IgD-negative memory B cell (primary cell): ENCODE results near the gene DIP2B. TPM values are rescaled to one million over a fixed set of nuclear protein-coding genes. Genes with fewer than 3 reads are reported as not detected.

Experiments
- H3K27ac Mint-ChIP-seq, 3 donors: one replicate each; pipeline ENCODE4 v1.8.0; 2020 to 2022; ENCODE audit warnings: mild to moderate bottlenecking in 3 of 3, mixed read lengths in 3 of 3, moderate library complexity in 1 of 3
- H3K27me3 Mint-ChIP-seq: one replicate; pipeline ENCODE4 v1.8.0; 2021; ENCODE audit warnings: mixed read lengths
- H3K36me3 Mint-ChIP-seq: one replicate; pipeline ENCODE4 v1.8.0; 2020; ENCODE audit warnings: mild to moderate bottlenecking, mixed read lengths
- H3K4me1 Mint-ChIP-seq, 3 donors: one replicate each; pipeline ENCODE4 v1.8.0; 2020 to 2022; ENCODE audit warnings: mixed read lengths in 3 of 3, mild to moderate bottlenecking in 1 of 3
- H3K4me3 Mint-ChIP-seq, 4 donors: one replicate each; pipeline ENCODE4 v1.8.0; 2020 to 2022; ENCODE audit warnings: mild to moderate bottlenecking in 4 of 4, mixed read lengths in 4 of 4, moderate library complexity in 3 of 4
- H3K9me3 Mint-ChIP-seq, 3 donors: one replicate each; pipeline ENCODE4 v1.8.0; 2020 to 2021; ENCODE audit warnings: mixed read lengths in 3 of 3, mild to moderate bottlenecking in 1 of 3
- polyA plus RNA-seq: library from polyadenylated mRNA; unstranded; fragments of 300-500 nt; fragmentation: Illumina TruSeq; gene quantifications from one replicate; pipeline ENCODE4 v1.2.3, GENCODE V29; 2021

The DIP2B gene
- polyA plus RNA-seq, 1 donor from 2014 or later: 16.4 TPM

DNA sequence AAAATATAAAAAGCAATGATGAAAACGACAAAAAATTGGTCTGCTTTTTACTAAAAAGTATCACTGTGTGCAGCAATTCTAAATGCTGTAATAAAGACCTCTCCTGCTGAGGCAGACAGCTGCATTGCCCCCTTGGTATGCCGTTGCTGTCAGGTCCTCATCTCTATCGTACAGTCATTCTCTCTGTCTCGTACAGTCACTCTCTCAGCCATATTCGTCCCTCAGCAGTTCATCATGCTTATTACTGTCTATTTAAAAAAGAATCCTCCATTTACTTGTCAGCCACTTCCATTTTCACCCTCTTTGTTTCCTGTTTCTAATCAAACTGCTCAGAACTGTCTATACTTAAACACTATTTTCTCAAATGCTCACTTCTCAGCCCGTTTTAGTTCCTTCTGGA, 123.6 kb downstream of the DIP2B start:
- H3K36me3 Mint-ChIP-seq: peaks cover 8% of the 10 kb centered on the region
- H3K27ac Mint-ChIP-seq: no peak overlapping the region
- H3K4me1 Mint-ChIP-seq: peaks cover 25 to 27% (median 27%) of the 10 kb centered on the region in 3 donors
- no peaks in the 10 kb centered on the region for H3K9me3 Mint-ChIP-seq
- no peak overlapping the region for H3K4me3 Mint-ChIP-seq
- no peaks in the 10 kb centered on the region for H3K27me3 Mint-ChIP-seq

DNA sequence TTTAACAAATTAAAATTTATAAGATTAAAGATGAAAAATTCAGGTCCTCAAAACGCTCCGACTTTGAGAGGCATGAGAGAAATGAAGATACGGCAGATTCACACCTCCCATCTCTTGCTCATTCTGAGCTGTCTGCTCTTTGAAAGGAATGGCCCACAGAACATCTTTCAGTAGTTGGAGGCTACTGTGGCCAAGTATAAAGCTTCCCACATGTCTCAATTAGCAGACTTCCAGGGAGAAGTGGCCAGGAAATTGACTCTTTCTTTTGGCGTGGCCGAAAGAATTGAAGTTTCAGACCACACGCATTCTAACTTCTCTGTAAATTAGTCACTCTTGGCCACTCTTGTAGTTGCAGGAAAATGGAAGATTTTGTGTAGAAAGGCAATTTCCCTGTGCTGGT, 129.2 kb downstream of the DIP2B start:
- Mint-ChIP-seq H3K4me3 (no peak overlapping the region), H3K4me1 (peaks cover 11 to 26% (median 23%) of the 10 kb centered on the region in 3 donors), H3K27me3 (no peaks in the 10 kb centered on the region), H3K36me3 (peaks cover 2% of the 10 kb centered on the region), H3K27ac (no peak overlapping the region), H3K9me3 (no peaks in the 10 kb centered on the region)

GRCh38 chr12:50634379-50634778, 129.6 kb downstream of the DIP2B start:
- Mint-ChIP-seq H3K27ac (peak overlapping the region in 1 of 3 donors; percentile 65), H3K4me3 (no peak overlapping the region), H3K36me3 (peaks cover 2% of the 10 kb centered on the region), H3K4me1 (peaks cover 11 to 26% (median 23%) of the 10 kb centered on the region in 3 donors), H3K9me3 (no peaks in the 10 kb centered on the region), H3K27me3 (no peaks in the 10 kb centered on the region)

DNA sequence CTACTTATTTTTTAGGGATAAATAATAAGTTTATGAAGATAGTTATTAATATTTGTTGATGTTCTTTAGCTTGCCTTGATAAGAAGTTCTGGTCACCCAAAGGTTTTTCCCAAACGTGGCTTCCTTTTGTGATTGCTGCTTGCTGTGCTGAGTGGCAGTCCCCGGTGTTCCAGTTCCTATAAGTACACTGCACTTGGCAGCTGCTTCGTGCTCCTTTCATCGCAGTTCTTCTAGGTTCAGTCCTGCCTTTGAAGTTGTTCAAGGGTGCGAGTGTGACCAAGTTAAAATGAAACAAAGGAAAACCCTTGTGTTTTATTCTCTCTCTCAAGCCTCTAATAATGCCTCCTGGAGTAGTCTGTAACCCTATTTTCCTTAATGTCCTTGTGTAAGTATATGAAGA, 130.6 kb downstream of the DIP2B start:
- peak overlapping the region in 1 of 3 donors; percentile 65 for H3K27ac Mint-ChIP-seq
- peaks cover 13 to 27% (median 26%) of the 10 kb centered on the region in 3 donors for H3K4me1 Mint-ChIP-seq
- no peak overlapping the region for H3K4me3 Mint-ChIP-seq
- H3K36me3 Mint-ChIP-seq: peaks cover 2% of the 10 kb centered on the region
- no peaks in the 10 kb centered on the region for H3K9me3 Mint-ChIP-seq
- no peaks in the 10 kb centered on the region for H3K27me3 Mint-ChIP-seq

GRCh38 chr12:50635857-50636256, 131.1 kb downstream of the DIP2B start:
- H3K27me3 Mint-ChIP-seq: no peaks in the 10 kb centered on the region
- no peak overlapping the region for H3K27ac Mint-ChIP-seq
- H3K4me3 Mint-ChIP-seq: no peak overlapping the region
- H3K9me3 Mint-ChIP-seq: no peaks in the 10 kb centered on the region
- peaks cover 13 to 27% (median 26%) of the 10 kb centered on the region in 3 donors for H3K4me1 Mint-ChIP-seq
- peaks cover under 1% of the 10 kb centered on the region for H3K36me3 Mint-ChIP-seq

DNA sequence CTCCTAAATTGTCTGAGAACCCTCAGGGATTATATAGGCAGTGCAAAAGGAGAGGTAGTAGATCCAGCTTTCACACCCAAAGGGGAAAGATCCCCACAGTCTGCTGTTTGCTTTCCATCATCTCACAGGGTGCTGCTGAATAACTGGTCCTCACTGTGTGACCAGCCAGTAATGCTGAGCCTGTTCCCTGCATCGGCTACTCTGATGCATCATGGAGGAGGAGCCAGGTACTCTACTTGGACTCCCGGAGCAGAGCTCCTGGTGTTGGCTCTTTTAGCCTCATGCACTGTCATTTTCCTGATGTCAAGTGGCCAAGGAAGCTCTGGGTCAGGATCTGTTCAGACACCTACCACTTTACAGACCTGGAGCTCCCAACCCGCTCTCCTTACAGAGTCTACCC, 131.7 kb downstream of the DIP2B start:
- H3K36me3 Mint-ChIP-seq: no peaks in the 10 kb centered on the region
- no peak overlapping the region for H3K4me3 Mint-ChIP-seq
- peak overlapping the region in 2 of 3 donors; percentile 15 to 33 for H3K27ac Mint-ChIP-seq
- peaks cover 15 to 29% (median 26%) of the 10 kb centered on the region in 3 donors for H3K4me1 Mint-ChIP-seq
- H3K9me3 Mint-ChIP-seq: no peaks in the 10 kb centered on the region
- no peaks in the 10 kb centered on the region for H3K27me3 Mint-ChIP-seq

- H3K4me3 Mint-ChIP-seq: no peak overlapping the region
- peak overlapping the region; percentile 15 to 82 (median 63) for H3K27ac Mint-ChIP-seq
- H3K27me3 Mint-ChIP-seq: no peaks in the 10 kb centered on the region
- H3K36me3 Mint-ChIP-seq: no peaks in the 10 kb centered on the region
- no peaks in the 10 kb centered on the region for H3K9me3 Mint-ChIP-seq
- peaks cover 15 to 28% (median 24%) of the 10 kb centered on the region in 3 donors for H3K4me1 Mint-ChIP-seq
Observed at GRCh38 chr12:50637870-50638481, 133.2 kb downstream of the DIP2B start.

DNA sequence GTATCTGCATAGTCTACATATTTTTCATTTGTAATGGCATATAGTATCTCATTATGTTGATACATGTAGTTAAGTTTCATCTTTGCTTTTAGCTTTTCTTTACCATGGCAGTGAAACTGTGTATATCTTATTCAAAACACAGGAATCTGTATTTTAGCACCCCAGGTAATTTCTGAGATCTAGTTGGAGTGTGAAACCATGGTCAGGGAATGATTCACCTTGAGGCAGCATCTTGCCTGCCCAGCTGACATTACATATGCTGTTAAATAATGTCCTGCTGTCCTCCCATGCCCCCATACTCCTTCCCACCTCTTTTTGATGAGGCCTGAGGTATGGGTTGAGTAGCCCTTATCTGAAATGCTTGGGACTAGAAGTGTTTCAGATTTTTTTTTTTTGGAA, 133.7 kb downstream of the DIP2B start:
- no peak overlapping the region for H3K4me3 Mint-ChIP-seq
- no peaks in the 10 kb centered on the region for H3K9me3 Mint-ChIP-seq
- no peaks in the 10 kb centered on the region for H3K36me3 Mint-ChIP-seq
- no peak overlapping the region for H3K27ac Mint-ChIP-seq
- H3K27me3 Mint-ChIP-seq: no peaks in the 10 kb centered on the region
- H3K4me1 Mint-ChIP-seq: peaks cover 15 to 26% (median 24%) of the 10 kb centered on the region in 3 donors

- no peak overlapping the region for H3K4me3 Mint-ChIP-seq
- H3K27ac Mint-ChIP-seq: no peak overlapping the region
- no peaks in the 10 kb centered on the region for H3K9me3 Mint-ChIP-seq
- peaks cover 10 to 20% (median 17%) of the 10 kb centered on the region in 3 donors for H3K4me1 Mint-ChIP-seq
- no peaks in the 10 kb centered on the region for H3K36me3 Mint-ChIP-seq
- H3K27me3 Mint-ChIP-seq: no peaks in the 10 kb centered on the region
Observed at GRCh38 chr12:50639721-50640120, 134.9 kb downstream of the DIP2B start.

GRCh38 chr12:50640321-50640939, 135.6 kb downstream of the DIP2B start:
- no peaks in the 10 kb centered on the region for H3K36me3 Mint-ChIP-seq
- no peaks in the 10 kb centered on the region for H3K9me3 Mint-ChIP-seq
- no peak overlapping the region for H3K27ac Mint-ChIP-seq
- H3K4me3 Mint-ChIP-seq: no peak overlapping the region
- H3K4me1 Mint-ChIP-seq: peaks cover 8 to 18% (median 17%) of the 10 kb centered on the region in 3 donors
- H3K27me3 Mint-ChIP-seq: no peaks in the 10 kb centered on the region

GRCh38 chr12:50641566-50641965, 136.8 kb downstream of the DIP2B start:
- Mint-ChIP-seq H3K27ac (peak overlapping the region in 1 of 3 donors; percentile 47), H3K27me3 (no peaks in the 10 kb centered on the region), H3K36me3 (no peaks in the 10 kb centered on the region), H3K9me3 (no peaks in the 10 kb centered on the region), H3K4me3 (no peak overlapping the region), H3K4me1 (peaks cover 6 to 17% (median 14%) of the 10 kb centered on the region in 3 donors)

DNA sequence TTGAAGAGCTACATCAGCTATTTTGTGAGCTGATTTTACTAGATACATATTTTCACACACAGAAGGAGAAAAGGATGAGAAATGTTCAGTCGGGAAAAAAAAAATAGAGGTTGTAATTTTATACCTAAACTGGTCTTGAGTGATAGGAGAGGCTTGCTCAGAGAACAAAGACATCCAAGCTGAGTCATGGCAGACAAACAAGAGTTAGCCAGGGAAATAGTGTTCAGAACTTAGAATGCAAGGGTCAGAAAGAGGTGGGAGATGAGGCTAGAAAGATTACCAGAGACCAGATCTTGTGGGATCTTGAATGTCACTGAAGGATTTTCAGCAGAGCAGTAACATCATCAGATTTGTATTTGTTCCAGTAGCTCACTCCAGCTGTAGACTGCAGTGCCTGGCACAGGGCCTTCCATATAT, 137.3 kb downstream of the DIP2B start:
- H3K4me3 Mint-ChIP-seq: no peak overlapping the region
- peaks cover 6 to 17% (median 13%) of the 10 kb centered on the region in 3 donors for H3K4me1 Mint-ChIP-seq
- H3K27me3 Mint-ChIP-seq: no peaks in the 10 kb centered on the region
- peak overlapping the region in 2 of 3 donors; percentile 47 to 72 for H3K27ac Mint-ChIP-seq
- H3K36me3 Mint-ChIP-seq: no peaks in the 10 kb centered on the region
- no peaks in the 10 kb centered on the region for H3K9me3 Mint-ChIP-seq

- H3K27me3 Mint-ChIP-seq: no peaks in the 10 kb centered on the region
- peaks cover 6 to 11% (median 7%) of the 10 kb centered on the region in 3 donors for H3K4me1 Mint-ChIP-seq
- H3K9me3 Mint-ChIP-seq: no peaks in the 10 kb centered on the region
- no peak overlapping the region for H3K4me3 Mint-ChIP-seq
- H3K27ac Mint-ChIP-seq: no peak overlapping the region
- no peaks in the 10 kb centered on the region for H3K36me3 Mint-ChIP-seq
Observed at GRCh38 chr12:50642761-50643160, 138.0 kb downstream of the DIP2B start.

GRCh38 chr12:50647031-50647430, 142.2 kb downstream of the DIP2B start:
- Mint-ChIP-seq H3K27me3 (no peaks in the 10 kb centered on the region), H3K4me1 (peaks cover 0 to 10% (median 8%) of the 10 kb centered on the region in 3 donors), H3K27ac (no peak overlapping the region), H3K4me3 (no peak overlapping the region), H3K36me3 (peaks cover 2% of the 10 kb centered on the region), H3K9me3 (no peaks in the 10 kb centered on the region)

DNA sequence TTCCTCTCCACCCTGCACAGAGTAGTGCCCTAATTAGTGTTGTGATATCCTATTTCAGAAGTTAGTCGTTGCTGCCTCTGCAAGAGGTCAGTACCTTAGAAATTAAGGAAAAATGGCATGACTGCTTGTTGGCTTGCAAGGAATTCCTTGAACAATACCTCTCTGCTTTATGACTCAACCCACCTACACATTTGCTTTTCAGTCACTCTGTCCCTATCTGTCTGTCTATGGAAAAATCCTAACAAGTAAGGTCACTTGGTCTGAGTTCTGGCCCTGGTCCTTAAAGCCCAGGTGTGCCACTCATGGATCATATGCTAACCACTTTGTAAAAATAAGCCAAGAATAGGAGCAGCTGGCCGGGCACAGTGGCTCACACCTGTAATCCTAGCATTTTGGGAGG, 142.7 kb downstream of the DIP2B start:
- no peaks in the 10 kb centered on the region for H3K9me3 Mint-ChIP-seq
- peaks cover 0 to 10% (median 8%) of the 10 kb centered on the region in 3 donors for H3K4me1 Mint-ChIP-seq
- no peak overlapping the region for H3K4me3 Mint-ChIP-seq
- no peak overlapping the region for H3K27ac Mint-ChIP-seq
- peaks cover 2% of the 10 kb centered on the region for H3K36me3 Mint-ChIP-seq
- H3K27me3 Mint-ChIP-seq: no peaks in the 10 kb centered on the region

GRCh38 chr12:50650285-50650684, 145.5 kb downstream of the DIP2B start:
- H3K27me3 Mint-ChIP-seq: no peaks in the 10 kb centered on the region
- no peak overlapping the region for H3K27ac Mint-ChIP-seq
- no peak overlapping the region for H3K4me3 Mint-ChIP-seq
- H3K4me1 Mint-ChIP-seq: peaks cover 0 to 16% (median 15%) of the 10 kb centered on the region in 3 donors
- peaks cover 2% of the 10 kb centered on the region for H3K36me3 Mint-ChIP-seq
- no peaks in the 10 kb centered on the region for H3K9me3 Mint-ChIP-seq
